Transverse colon (tissue), 4 donors: ENCODE data around the gene C1orf159. TPM values are rescaled to one million over a fixed set of nuclear protein-coding genes. Genes with fewer than 3 reads are reported as not detected.

Experiments
- DNase-seq: peaks from one replicate; pipeline ENCODE4 v3.0.0-alpha.2; 2019
- H3K27ac ChIP-seq, 4 donors: fragments of 200-600 bp; sonication (generic); 2 replicates each; pipeline ENCODE4 v1.5.1; 2016 to 2018; ENCODE audit warnings: inconsistent platforms in 4 of 4
- H3K27me3 ChIP-seq: fragments of 200-600 bp; sonication (generic); 2 replicates; pipeline ENCODE4 v1.5.1; 2017; ENCODE audit warnings: inconsistent platforms
- H3K36me3 ChIP-seq, 4 donors: fragments of 200-600 bp; sonication (generic); 2 replicates each; pipeline ENCODE4 v1.5.1; 2017 to 2019; ENCODE audit warnings: inconsistent platforms in 4 of 4
- H3K4me1 ChIP-seq, 4 donors: fragments of 200-600 bp; sonication (generic); 2 replicates each; pipeline ENCODE4 v1.5.1; 2017 to 2020; ENCODE audit warnings: inconsistent platforms in 4 of 4
- H3K4me3 ChIP-seq, 4 donors: fragments of 200-600 bp; sonication (generic); 1 replicate in 1 of 4; 2 replicates in 3 of 4; pipeline versions ENCODE4 v1.5.1 to v1.6.1; 2017 to 2019; ENCODE audit warnings: inconsistent platforms in 4 of 4
- H3K9me3 ChIP-seq, 2 donors: fragments of 200-600 bp; sonication (generic); 2 replicates each; pipeline ENCODE4 v1.5.1; 2017 to 2019; ENCODE audit warnings: inconsistent platforms in 2 of 2
- EP300 ChIP-seq: sonication (generic); formaldehyde crosslinking; IDR thresholded peaks from one replicate; pipeline ENCODE4 v1.6.1; 2017; ENCODE audit warnings: antibody characterized with exemption, low read depth
- POLR2A ChIP-seq: fragments of 450-650 bp; IDR thresholded peaks from one replicate; pipeline ENCODE4 v1.6.1; 2016; ENCODE audit warnings: antibody characterized with exemption, mild to moderate bottlenecking, moderate library complexity
- POLR2AphosphoS5 ChIP-seq, 3 donors: sonication (generic); formaldehyde crosslinking; IDR thresholded peaks; one replicate each; pipeline ENCODE4 v1.6.1; 2016; ENCODE audit warnings: antibody characterized with exemption in 3 of 3
- WGBS, 2 donors: methylation state at CpG; one replicate each; pipeline ENCODE4 v1.1.5; 2018; ENCODE audit warnings: low coverage in 1 of 2; 5-methylcytosine and 5-hydroxymethylcytosine counted together
- in situ Hi-C, 4 donors: fragments of 200-750 bp; cut with MboI; loops; one replicate each; pipeline versions ENCODE4 v1.15.0 to v1.15.1; 2017; ENCODE audit warnings: low sequenced_read_pairs in 3 of 4, low pct_ligation_motif_present in 1 of 4, low pct_unique_long_range_greater_than_20kb in 1 of 4
- intact Hi-C: fragments of 100-400 bp; cut with DNase I; formaldehyde crosslinking; loops from one replicate; pipeline ENCODE4 v1.15.1; 2023; ENCODE audit warnings: low total_unique reads
- total RNA-seq, 4 donors: library from RNA; depleted of rRNA; stranded (reverse); fragments of >200 nt; gene quantifications; one replicate each; pipeline ENCODE4 v1.1.0, GENCODE V29; 2016
- TF ChIP-seq, protein P1 (sequence below), 5 experiments: fragments of 200-600 bp in 3 of 5; fragments of 450-650 bp in 2 of 5; sonication (generic) in 3 of 5; IDR thresholded peaks; 1 replicate in 2 of 5; 2 replicates in 3 of 5; pipeline ENCODE4 v1.5.1; 2016 to 2017; ENCODE audit warnings: antibody characterized with exemption in 5 of 5, inconsistent platforms in 3 of 5, mild to moderate bottlenecking in 2 of 5, moderate library complexity in 1 of 5

The C1orf159 gene
- total RNA-seq, 4 donors from 2014 or later, result 23.6 to 108 (median 47.3) TPM

DNA sequence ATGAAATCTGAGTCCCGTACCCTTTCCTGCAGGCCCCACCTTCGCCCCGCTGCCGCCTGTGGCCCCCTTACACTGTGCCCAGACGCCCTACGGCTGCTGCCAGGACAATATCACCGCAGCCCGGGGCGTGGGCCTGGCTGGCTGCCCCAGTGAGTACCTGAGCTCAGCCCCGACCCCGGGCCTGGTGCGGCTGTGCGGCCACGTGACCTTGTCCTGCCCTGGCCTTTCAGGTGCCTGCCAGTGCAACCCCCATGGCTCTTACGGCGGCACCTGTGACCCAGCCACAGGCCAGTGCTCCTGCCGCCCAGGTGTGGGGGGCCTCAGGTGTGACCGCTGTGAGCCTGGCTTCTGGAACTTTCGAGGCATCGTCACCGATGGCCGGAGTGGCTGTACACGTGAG, 70.8 kb downstream of the C1orf159 start:
- Histone ChIP-seq H3K4me1 (peaks cover 3 to 5% (median 5%) of the 10 kb centered on the region in 4 donors), H3K36me3 (no peaks in the 10 kb centered on the region), H3K9me3 (no peaks in the 10 kb centered on the region), H3K27me3 (peaks cover 2% of the 10 kb centered on the region), H3K4me3 (no peak overlapping the region), H3K27ac (no peak overlapping the region)
- no peak for TF ChIP-seq POLR2AphosphoS5 (IDR thresholded peaks at IDR 0.05)
- no peak for TF ChIP-seq EP300
- in situ Hi-C loops, result no loop called here
- WGBS, 2 donors, result 96% methylated on average over 15 of the region's 23 CpGs; no CpG with 5 or more reads in 1 of the 2 donors
- intact Hi-C loops, result no loop called here
- no peak for DNase-seq

DNA sequence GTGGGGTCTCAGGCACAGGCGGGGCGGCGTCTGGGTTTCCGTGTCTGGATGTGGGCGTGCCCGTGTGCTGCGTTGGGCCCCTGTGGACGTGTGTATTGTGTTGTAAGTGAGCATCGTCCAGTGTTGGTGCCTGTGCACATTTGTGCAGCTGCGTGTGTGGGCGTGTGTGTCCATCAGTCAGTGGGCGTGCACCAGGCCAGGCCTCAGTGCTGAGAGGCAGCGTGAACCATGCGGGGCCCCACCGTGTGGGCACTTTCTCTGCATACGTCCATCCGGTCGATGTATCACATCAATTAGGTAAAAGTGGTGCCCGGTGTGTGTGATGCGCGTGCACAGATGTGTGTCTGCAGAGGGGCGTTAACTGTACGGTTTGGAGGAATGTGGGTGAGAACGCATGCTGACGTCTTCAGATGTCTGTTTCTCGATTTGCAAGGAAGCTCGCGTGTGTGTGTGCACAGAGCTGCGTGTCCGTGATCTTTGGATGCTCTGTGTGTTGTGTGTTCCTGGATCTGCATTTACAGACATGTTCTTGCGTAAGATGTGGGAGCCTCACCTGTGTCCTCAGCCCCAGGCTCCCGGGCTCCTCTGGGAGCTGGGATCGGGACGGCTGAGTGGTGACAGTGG, 71.3 kb downstream of the C1orf159 start:
- 70 to 92% methylated on average over 4 to 34 of the region's 34 CpGs for WGBS, 2 donors
- Histone ChIP-seq H3K4me3 (no peak overlapping the region), H3K4me1 (peaks cover 9 to 11% (median 11%) of the 10 kb centered on the region in 4 donors), H3K36me3 (no peaks in the 10 kb centered on the region), H3K9me3 (no peaks in the 10 kb centered on the region), H3K27me3 (peaks cover 8% of the 10 kb centered on the region), H3K27ac (no peak overlapping the region)
- intact Hi-C loops, result no loop called here
- in situ Hi-C loops, result no loop called here
- DNase-seq, result no peak
- no peak for TF ChIP-seq EP300
- no peak for TF ChIP-seq POLR2AphosphoS5 (IDR thresholded peaks at IDR 0.05)
- TF ChIP-seq, protein P1, sequence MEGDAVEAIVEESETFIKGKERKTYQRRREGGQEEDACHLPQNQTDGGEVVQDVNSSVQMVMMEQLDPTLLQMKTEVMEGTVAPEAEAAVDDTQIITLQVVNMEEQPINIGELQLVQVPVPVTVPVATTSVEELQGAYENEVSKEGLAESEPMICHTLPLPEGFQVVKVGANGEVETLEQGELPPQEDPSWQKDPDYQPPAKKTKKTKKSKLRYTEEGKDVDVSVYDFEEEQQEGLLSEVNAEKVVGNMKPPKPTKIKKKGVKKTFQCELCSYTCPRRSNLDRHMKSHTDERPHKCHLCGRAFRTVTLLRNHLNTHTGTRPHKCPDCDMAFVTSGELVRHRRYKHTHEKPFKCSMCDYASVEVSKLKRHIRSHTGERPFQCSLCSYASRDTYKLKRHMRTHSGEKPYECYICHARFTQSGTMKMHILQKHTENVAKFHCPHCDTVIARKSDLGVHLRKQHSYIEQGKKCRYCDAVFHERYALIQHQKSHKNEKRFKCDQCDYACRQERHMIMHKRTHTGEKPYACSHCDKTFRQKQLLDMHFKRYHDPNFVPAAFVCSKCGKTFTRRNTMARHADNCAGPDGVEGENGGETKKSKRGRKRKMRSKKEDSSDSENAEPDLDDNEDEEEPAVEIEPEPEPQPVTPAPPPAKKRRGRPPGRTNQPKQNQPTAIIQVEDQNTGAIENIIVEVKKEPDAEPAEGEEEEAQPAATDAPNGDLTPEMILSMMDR (IDR thresholded peaks at IDR 0.05), result no peak
- no peak for TF ChIP-seq POLR2A

DNA sequence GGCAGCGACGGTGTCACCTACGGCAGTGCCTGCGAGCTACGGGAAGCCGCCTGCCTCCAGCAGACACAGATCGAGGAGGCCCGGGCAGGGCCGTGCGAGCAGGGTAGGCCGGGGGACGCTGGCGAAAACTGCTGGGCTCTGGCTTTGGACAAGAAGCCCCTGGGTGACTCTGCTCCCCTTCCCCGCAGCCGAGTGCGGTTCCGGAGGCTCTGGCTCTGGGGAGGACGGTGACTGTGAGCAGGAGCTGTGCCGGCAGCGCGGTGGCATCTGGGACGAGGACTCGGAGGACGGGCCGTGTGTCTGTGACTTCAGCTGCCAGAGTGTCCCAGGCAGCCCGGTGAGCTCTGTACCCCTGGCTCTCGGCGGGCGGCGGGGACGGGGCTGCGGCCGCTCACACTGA, 72.0 kb downstream of the C1orf159 start:
- no peak for TF ChIP-seq EP300
- Histone ChIP-seq H3K27ac (no peak overlapping the region), H3K27me3 (peaks cover 14% of the 10 kb centered on the region), H3K36me3 (no peaks in the 10 kb centered on the region), H3K9me3 (no peaks in the 10 kb centered on the region), H3K4me1 (peaks cover 9 to 15% (median 13%) of the 10 kb centered on the region in 4 donors), H3K4me3 (no peak overlapping the region)
- in situ Hi-C loops, result no loop called here
- intact Hi-C loops, result no loop called here
- no peak for DNase-seq
- WGBS, 2 donors, result 94% methylated on average over 23 of the region's 33 CpGs; no CpG with 5 or more reads in 1 of the 2 donors

DNA sequence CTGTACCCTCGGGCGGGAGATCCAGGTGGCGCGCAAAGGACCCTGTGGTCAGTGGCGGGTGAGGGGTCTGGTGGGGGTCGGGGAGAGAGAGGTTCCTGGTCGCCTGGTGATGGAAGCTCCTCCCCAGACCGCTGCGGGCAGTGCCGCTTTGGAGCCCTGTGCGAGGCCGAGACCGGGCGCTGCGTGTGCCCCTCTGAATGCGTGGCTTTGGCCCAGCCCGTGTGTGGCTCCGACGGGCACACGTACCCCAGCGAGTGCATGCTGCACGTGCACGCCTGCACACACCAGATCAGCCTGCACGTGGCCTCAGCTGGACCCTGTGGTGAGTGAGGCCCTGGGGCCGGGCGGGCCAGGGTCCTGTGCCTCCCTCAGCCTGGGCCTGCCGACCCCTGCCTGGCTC, 72.5 kb downstream of the C1orf159 start:
- Histone ChIP-seq H3K27me3 (peaks cover 16% of the 10 kb centered on the region), H3K4me1 (peaks cover 9 to 15% (median 13%) of the 10 kb centered on the region in 4 donors), H3K27ac (no peak overlapping the region), H3K4me3 (no peak overlapping the region), H3K36me3 (no peaks in the 10 kb centered on the region), H3K9me3 (no peaks in the 10 kb centered on the region)
- in situ Hi-C loops, result no loop called here
- intact Hi-C loops, result no loop called here
- 97% methylated on average over 24 of the region's 27 CpGs; no CpG with 5 or more reads in 1 of the 2 donors for WGBS, 2 donors
- no peak for TF ChIP-seq EP300
- TF ChIP-seq POLR2AphosphoS5 (IDR thresholded peaks at IDR 0.05), result no peak
- no peak for TF ChIP-seq POLR2A
- TF ChIP-seq, protein P1 (IDR thresholded peaks at IDR 0.05), result no peak
- no peak for DNase-seq

DNA sequence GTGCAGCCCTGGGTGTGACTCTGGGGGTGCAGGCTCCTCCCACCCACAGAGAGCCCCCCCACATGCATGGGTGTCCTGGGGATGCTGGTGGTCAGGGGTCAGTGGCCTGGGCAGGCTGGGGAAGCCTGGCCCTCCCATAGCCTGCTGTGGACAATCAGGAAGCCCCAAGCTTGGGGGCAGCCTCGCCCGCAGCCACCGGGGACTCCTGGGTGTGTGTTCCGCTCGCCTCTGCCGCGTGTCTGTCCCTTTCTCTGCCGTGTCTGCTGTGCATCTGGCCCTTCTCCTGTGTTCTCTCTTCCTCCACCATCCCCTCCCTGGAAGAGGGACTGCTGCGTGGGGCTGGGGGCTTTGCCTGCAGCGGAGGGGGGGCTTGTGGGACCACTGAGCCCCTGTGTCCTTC, 73.1 kb downstream of the C1orf159 start:
- WGBS, 2 donors, result 93% methylated on average over 10 of the region's 10 CpGs; no CpG with 5 or more reads in 1 of the 2 donors

More for the DNA sequence above, 73.1 kb downstream of the C1orf159 start:
- intact Hi-C loops, result no loop called here
- in situ Hi-C loops, result no loop called here
- H3K36me3 ChIP-seq, result no peaks in the 10 kb centered on the region
- peaks cover 9 to 15% (median 13%) of the 10 kb centered on the region in 4 donors for H3K4me1 ChIP-seq
- DNase-seq, result no peak
- peaks cover 22% of the 10 kb centered on the region for H3K27me3 ChIP-seq
- no peak overlapping the region for H3K27ac ChIP-seq
- TF ChIP-seq, protein P1 (IDR thresholded peaks at IDR 0.05), result no peak
- TF ChIP-seq POLR2A (no peak), EP300 (no peak), POLR2AphosphoS5 (IDR thresholded peaks at IDR 0.05) (no peak)
- no peak overlapping the region for H3K4me3 ChIP-seq
- no peaks in the 10 kb centered on the region for H3K9me3 ChIP-seq
